Measurements from ENCODE around the gene NPAT.

GRCh38 chr11:108207683-108208060, 14.8 kb downstream of the NPAT start:
- TF ChIP-seq CTCF (IDR thresholded peaks at IDR 0.05) (no peak), POLR2A (IDR thresholded peaks at IDR 0.05) (no peak)

All from upper lobe of left lung (tissue), 4 donors.